Measurements from ENCODE around the gene GPC5. TPM values are rescaled to one million over a fixed set of nuclear protein-coding genes. Genes with fewer than 3 reads are reported as not detected.

The GPC5 gene
- total RNA-seq, 1 experiment from 2014 or later = 0.15 TPM

GRCh38 chr13:92807353-92807752 is 1408.9 kb downstream of the GPC5 start:
- Histone ChIP-seq H4K91ac (ENCODE audit: insufficient read length, low read depth, low read length) (no peak overlapping the region), H3K4me1 (ENCODE audit: insufficient read depth, low read length) (no peaks in the 10 kb centered on the region), H2BK15ac (ENCODE audit: low read depth, low read length) (no peak overlapping the region), H3K23me2 (ENCODE audit: insufficient read length, low read depth, low read length, poor library complexity, severe bottlenecking) (no peaks in the 10 kb centered on the region), H3K27ac (ENCODE audit: insufficient read length, low read depth, low read length) (no peak overlapping the region), H4K20me1 (ENCODE audit: control insufficient read depth, insufficient read depth, insufficient read length) (no peaks in the 10 kb centered on the region), H4K5ac (ENCODE audit: insufficient read length, low read depth, low read length) (no peak overlapping the region), H2AK5ac (ENCODE audit: insufficient read length, low read length) (no peak overlapping the region), H2BK120ac (ENCODE audit: low read depth, low read length, poor library complexity, severe bottlenecking) (no peak overlapping the region), H2BK5ac (ENCODE audit: insufficient read length, low read length) (no peak overlapping the region), H3K9ac (ENCODE audit: extremely low read depth, insufficient read length, low read length) (no peak overlapping the region), H2BK12ac (ENCODE audit: insufficient read length, low read depth, low read length) (no peak overlapping the region), H3T11ph (ENCODE audit: low read length) (no peak overlapping the region), H3K79me1 (ENCODE audit: insufficient read depth, low read depth, low read length, poor library complexity, severe bottlenecking) (no peaks in the 10 kb centered on the region), H3K23ac (ENCODE audit: insufficient read length, low read depth, low read length) (no peak overlapping the region), H3K56ac (ENCODE audit: insufficient read length, low read depth, low read length) (no peak overlapping the region), H3K18ac (ENCODE audit: insufficient read length, low read depth, low read length) (no peak overlapping the region), H3K4ac (ENCODE audit: low read depth, low read length) (no peak overlapping the region), H3K14ac (ENCODE audit: insufficient read depth, low read length) (no peak overlapping the region), H3K27me3 (ENCODE audit: insufficient read depth, low read length) (no peaks in the 10 kb centered on the region), H3K9me3 (ENCODE audit: control insufficient read depth, low read depth, low read length) (no peaks in the 10 kb centered on the region), H3K79me2 (ENCODE audit: insufficient read depth, low read length) (no peaks in the 10 kb centered on the region), H2BK20ac (ENCODE audit: low read depth, low read length, poor library complexity, severe bottlenecking) (no peak overlapping the region), H3K4me2 (ENCODE audit: insufficient read depth, insufficient read length, low read length) (no peak overlapping the region), H2AFZ (ENCODE audit: low read length) (no peak overlapping the region), H4K8ac (replicated peaks; ENCODE audit: insufficient read length, low read depth, low read length) (no peak overlapping the region)
- TF ChIP-seq CTCF (conservative IDR thresholded peaks at IDR 0.05) = no peak
- DNase-seq = no peak
- WGBS (ENCODE audit: extremely low coverage, insufficient read length, low lambda C conversion rate) = no CpG with 5 or more reads among the region's 3 CpGs
- no peaks in the 10 kb centered on the region for H3K9me3 Mint-ChIP-seq
- H3K4me3 Mint-ChIP-seq = no peak overlapping the region
- H3K27me3 Mint-ChIP-seq (ENCODE audit: low read depth) = no peaks in the 10 kb centered on the region
- H3K27ac Mint-ChIP-seq = no peak overlapping the region
- no peaks in the 10 kb centered on the region for H3K4me1 Mint-ChIP-seq
- no peaks in the 10 kb centered on the region for H3K36me3 Mint-ChIP-seq (ENCODE audit: insufficient read depth in 1 of 3, low read depth in 3 of 3)

All from H9 (cell line).